ENCODE data around the gene HDAC5. TPM values are rescaled to one million over a fixed set of nuclear protein-coding genes. Genes with fewer than 3 reads are reported as not detected.
A peak's percentile ranks its signal among the peaks of the same experiment; 100 is the strongest.

The HDAC5 gene
- total RNA-seq, 1 donor from 2014 or later: 51.2 TPM

GRCh38 chr17:44071198-44071520, 52.3 kb downstream of the HDAC5 start:
- no peaks in the 10 kb centered on the region for H3K27me3 Mint-ChIP-seq (ENCODE audit: low read depth)

GRCh38 chr17:44070455-44071197, 52.8 kb downstream of the HDAC5 start, which contains the start of gene G6PC3:
Gene G6PC3, plus strand, starts transcription at chr17:44070735. Its CDS starts 231 bp downstream, at chr17:44070966.
- TF ChIP-seq CTCF (IDR thresholded peaks at IDR 0.05): no peak
- no peaks in the 10 kb centered on the region for H3K27me3 Mint-ChIP-seq (ENCODE audit: low read depth)
- peak within 1 kb of the TSS; percentile 99 for H3K27ac Mint-ChIP-seq (ENCODE audit: unreplicated experiment)
- H3K9me3 Mint-ChIP-seq (ENCODE audit: low read depth): no peaks in the 10 kb centered on the region
- H3K4me1 Mint-ChIP-seq (ENCODE audit: low read depth): peaks cover 38% of the 10 kb centered on the region
- H3K36me3 Mint-ChIP-seq (ENCODE audit: low read depth): peaks cover 5% of the 10 kb centered on the region
- peak; percentile 98 for DNase-seq (ENCODE audit: low spot score)
- peak within 1 kb of the TSS; percentile 90 for H3K4me3 Mint-ChIP-seq (ENCODE audit: unreplicated experiment)

More at GRCh38 chr17:44071198-44071520, 52.3 kb downstream of the HDAC5 start:
- H3K9me3 Mint-ChIP-seq (ENCODE audit: low read depth): no peaks in the 10 kb centered on the region
- peak overlapping the region; percentile 99 for H3K27ac Mint-ChIP-seq (ENCODE audit: unreplicated experiment)
- no peak for TF ChIP-seq CTCF (IDR thresholded peaks at IDR 0.05)
- DNase-seq (ENCODE audit: low spot score): no peak
- H3K36me3 Mint-ChIP-seq (ENCODE audit: low read depth): peaks cover 7% of the 10 kb centered on the region
- peak overlapping the region; percentile 90 for H3K4me3 Mint-ChIP-seq (ENCODE audit: unreplicated experiment)
- H3K4me1 Mint-ChIP-seq (ENCODE audit: low read depth): peaks cover 36% of the 10 kb centered on the region

- peaks cover 44% of the 10 kb centered on the region for H3K4me1 Mint-ChIP-seq (ENCODE audit: low read depth)
- peak overlapping the region; percentile 90 for H3K4me3 Mint-ChIP-seq (ENCODE audit: unreplicated experiment)
- no peaks in the 10 kb centered on the region for H3K27me3 Mint-ChIP-seq (ENCODE audit: low read depth)
- H3K36me3 Mint-ChIP-seq (ENCODE audit: low read depth): peaks cover 4% of the 10 kb centered on the region
- DNase-seq (ENCODE audit: low spot score): no peak
- H3K9me3 Mint-ChIP-seq (ENCODE audit: low read depth): no peaks in the 10 kb centered on the region
- H3K27ac Mint-ChIP-seq (ENCODE audit: unreplicated experiment): peak overlapping the region; percentile 99
- peak; percentile 42 for TF ChIP-seq CTCF (IDR thresholded peaks at IDR 0.05)
These were observed 53.4 kb downstream of the HDAC5 start for GRCh38 chr17:44069974-44070454.

GRCh38 chr17:44067545-44067940, 55.9 kb downstream of the HDAC5 start:
- no peak for DNase-seq (ENCODE audit: low spot score)
- H3K36me3 Mint-ChIP-seq (ENCODE audit: low read depth): peaks cover 10% of the 10 kb centered on the region
- no peak for TF ChIP-seq CTCF (IDR thresholded peaks at IDR 0.05)
- H3K9me3 Mint-ChIP-seq (ENCODE audit: low read depth): no peaks in the 10 kb centered on the region
- no peaks in the 10 kb centered on the region for H3K27me3 Mint-ChIP-seq (ENCODE audit: low read depth)
- peaks cover 53% of the 10 kb centered on the region for H3K4me1 Mint-ChIP-seq (ENCODE audit: low read depth)
- H3K27ac Mint-ChIP-seq (ENCODE audit: unreplicated experiment): peak overlapping the region; percentile 22
- no peak overlapping the region for H3K4me3 Mint-ChIP-seq (ENCODE audit: unreplicated experiment)

- no peaks in the 10 kb centered on the region for H3K27me3 Mint-ChIP-seq (ENCODE audit: low read depth)
These were observed 57.1 kb downstream of the HDAC5 start, which contains the start of gene LSM12 for GRCh38 chr17:44066204-44066930. Gene LSM12, minus strand, starts transcription at chr17:44066671. Its CDS starts 84 bp downstream, at chr17:44066587.

More at GRCh38 chr17:44066204-44066930, 57.1 kb downstream of the HDAC5 start, which contains the start of gene LSM12:
- no peaks in the 10 kb centered on the region for H3K9me3 Mint-ChIP-seq (ENCODE audit: low read depth)
- H3K4me1 Mint-ChIP-seq (ENCODE audit: low read depth): peaks cover 49% of the 10 kb centered on the region
- peak; percentile 95 for DNase-seq (ENCODE audit: low spot score)
- peaks cover 12% of the 10 kb centered on the region for H3K36me3 Mint-ChIP-seq (ENCODE audit: low read depth)
- H3K4me3 Mint-ChIP-seq (ENCODE audit: unreplicated experiment): peak within 1 kb of the TSS; percentile 92
- H3K27ac Mint-ChIP-seq (ENCODE audit: unreplicated experiment): peak within 1 kb of the TSS; percentile 95
- TF ChIP-seq CTCF (IDR thresholded peaks at IDR 0.05): peak; percentile 14
